Measurements from ENCODE around the gene ANP32A.

Gene ANP32A

DNA sequence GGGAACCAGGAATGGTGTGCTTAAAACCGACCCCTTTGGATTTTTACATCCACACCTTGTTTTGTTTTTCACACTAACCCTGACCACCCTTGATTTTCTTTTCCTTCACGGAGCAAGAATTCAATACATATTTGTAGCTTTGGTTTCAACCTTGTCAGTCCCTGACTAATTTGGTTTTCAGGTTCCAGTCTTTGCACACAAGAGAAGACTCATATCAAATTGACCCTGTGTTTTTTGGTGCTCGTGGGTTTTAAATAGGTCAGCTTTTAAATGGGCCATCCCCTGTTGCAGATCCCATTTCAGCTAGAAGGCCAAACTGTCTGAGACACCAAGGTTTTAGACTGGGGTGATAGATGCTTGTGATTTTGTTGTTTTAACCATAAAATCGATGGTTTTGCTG lies 26.4 kb downstream of the ANP32A start:
- TF ChIP-seq SIN3A (IDR thresholded peaks at IDR 0.05; ENCODE audit: borderline replicate concordance, insufficient read depth, low read length) = no peak
- TF ChIP-seq POLR2AphosphoS5 (IDR thresholded peaks at IDR 0.05; ENCODE audit: low read depth, low read length) = no peak
- TF ChIP-seq, protein P1, sequence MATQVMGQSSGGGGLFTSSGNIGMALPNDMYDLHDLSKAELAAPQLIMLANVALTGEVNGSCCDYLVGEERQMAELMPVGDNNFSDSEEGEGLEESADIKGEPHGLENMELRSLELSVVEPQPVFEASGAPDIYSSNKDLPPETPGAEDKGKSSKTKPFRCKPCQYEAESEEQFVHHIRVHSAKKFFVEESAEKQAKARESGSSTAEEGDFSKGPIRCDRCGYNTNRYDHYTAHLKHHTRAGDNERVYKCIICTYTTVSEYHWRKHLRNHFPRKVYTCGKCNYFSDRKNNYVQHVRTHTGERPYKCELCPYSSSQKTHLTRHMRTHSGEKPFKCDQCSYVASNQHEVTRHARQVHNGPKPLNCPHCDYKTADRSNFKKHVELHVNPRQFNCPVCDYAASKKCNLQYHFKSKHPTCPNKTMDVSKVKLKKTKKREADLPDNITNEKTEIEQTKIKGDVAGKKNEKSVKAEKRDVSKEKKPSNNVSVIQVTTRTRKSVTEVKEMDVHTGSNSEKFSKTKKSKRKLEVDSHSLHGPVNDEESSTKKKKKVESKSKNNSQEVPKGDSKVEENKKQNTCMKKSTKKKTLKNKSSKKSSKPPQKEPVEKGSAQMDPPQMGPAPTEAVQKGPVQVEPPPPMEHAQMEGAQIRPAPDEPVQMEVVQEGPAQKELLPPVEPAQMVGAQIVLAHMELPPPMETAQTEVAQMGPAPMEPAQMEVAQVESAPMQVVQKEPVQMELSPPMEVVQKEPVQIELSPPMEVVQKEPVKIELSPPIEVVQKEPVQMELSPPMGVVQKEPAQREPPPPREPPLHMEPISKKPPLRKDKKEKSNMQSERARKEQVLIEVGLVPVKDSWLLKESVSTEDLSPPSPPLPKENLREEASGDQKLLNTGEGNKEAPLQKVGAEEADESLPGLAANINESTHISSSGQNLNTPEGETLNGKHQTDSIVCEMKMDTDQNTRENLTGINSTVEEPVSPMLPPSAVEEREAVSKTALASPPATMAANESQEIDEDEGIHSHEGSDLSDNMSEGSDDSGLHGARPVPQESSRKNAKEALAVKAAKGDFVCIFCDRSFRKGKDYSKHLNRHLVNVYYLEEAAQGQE (IDR thresholded peaks at IDR 0.05; ENCODE audit: insufficient read depth in 1 of 2, low read depth in 2 of 2, low read length in 2 of 2) = no peak
- no peak for TF ChIP-seq TAF1 (IDR thresholded peaks at IDR 0.05; ENCODE audit: borderline replicate concordance, insufficient read depth, low read length)
- no peak for TF ChIP-seq FOXP2 (optimal IDR thresholded peaks at IDR 0.05; ENCODE audit: borderline replicate concordance, extremely low read depth, extremely low read length, insufficient read depth)

DNA sequence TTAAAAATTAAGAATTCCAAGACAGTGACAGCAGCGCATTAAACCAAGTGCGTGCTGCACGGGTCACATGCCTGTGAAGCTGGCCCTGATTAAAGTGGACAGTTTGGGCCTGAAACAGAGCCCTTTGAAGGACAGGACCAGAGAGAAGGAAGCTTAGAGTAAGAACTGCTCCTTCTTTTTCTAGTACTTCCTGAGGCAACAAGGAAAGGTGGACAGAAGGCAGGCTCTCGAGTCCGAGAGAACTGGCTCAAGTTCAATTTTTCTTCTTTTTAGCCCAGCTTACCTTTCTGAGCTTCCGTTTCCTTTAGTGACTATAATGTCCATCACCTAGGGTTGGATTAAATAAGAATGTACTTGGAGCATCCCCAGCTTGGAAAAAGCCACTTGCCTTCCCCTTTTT lies 26.9 kb downstream of the ANP32A start:
- TF ChIP-seq, protein P1 (IDR thresholded peaks at IDR 0.05; ENCODE audit: insufficient read depth in 1 of 2, low read depth in 2 of 2, low read length in 2 of 2) = no peak
- TF ChIP-seq POLR2AphosphoS5 (IDR thresholded peaks at IDR 0.05; ENCODE audit: low read depth, low read length) = no peak
- no peak for TF ChIP-seq TAF1 (IDR thresholded peaks at IDR 0.05; ENCODE audit: borderline replicate concordance, insufficient read depth, low read length)
- TF ChIP-seq SIN3A (IDR thresholded peaks at IDR 0.05; ENCODE audit: borderline replicate concordance, insufficient read depth, low read length) = no peak
- no peak for TF ChIP-seq FOXP2 (optimal IDR thresholded peaks at IDR 0.05; ENCODE audit: borderline replicate concordance, extremely low read depth, extremely low read length, insufficient read depth)

DNA sequence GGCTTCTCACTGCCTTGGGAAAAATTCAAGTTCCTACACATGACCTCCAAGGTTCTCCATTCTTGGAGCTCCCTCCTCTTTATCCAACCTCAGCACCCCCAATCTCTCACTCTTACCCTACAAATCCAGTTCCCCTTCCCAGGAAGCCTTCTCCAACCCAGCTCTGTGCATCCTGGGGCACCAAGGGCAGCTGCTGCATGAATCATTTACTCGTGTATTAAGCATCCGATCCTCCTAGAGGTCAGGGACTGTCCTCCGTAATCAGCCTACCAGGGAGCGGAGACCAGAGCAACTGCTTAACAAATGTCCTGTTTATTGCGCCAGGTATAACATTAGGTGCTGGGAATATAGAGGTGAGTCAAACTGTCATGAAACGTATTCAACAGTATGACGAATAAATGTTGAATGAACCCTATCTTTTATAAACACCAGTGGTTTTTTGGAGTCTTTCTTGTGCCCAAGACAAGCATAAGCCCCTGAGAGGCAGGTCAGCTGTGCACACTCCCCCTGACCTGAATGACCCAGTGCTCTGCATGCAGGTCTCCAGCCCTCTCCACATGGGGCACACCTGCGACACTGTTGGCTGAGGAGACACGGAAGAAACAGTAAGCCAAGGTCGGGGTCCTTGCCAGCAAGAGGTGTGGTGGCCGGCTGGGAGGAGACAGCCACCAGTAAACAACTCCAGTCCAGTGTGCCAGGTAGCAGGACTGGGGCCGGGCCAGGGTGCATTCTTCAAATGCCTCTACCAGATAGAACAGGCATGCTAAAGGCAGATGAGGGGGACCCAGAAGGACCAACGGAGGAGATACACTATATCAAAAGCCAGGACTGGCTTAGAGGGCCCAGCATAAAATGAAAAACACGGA lies 27.6 kb downstream of the ANP32A start:
- TF ChIP-seq, protein P1 (IDR thresholded peaks at IDR 0.05; ENCODE audit: insufficient read depth in 1 of 2, low read depth in 2 of 2, low read length in 2 of 2) = no peak
- TF ChIP-seq POLR2AphosphoS5 (IDR thresholded peaks at IDR 0.05; ENCODE audit: low read depth, low read length) = no peak
- no peak for TF ChIP-seq TAF1 (IDR thresholded peaks at IDR 0.05; ENCODE audit: borderline replicate concordance, insufficient read depth, low read length)
- no peak for TF ChIP-seq FOXP2 (optimal IDR thresholded peaks at IDR 0.05; ENCODE audit: borderline replicate concordance, extremely low read depth, extremely low read length, insufficient read depth)
- no peak for TF ChIP-seq SIN3A (IDR thresholded peaks at IDR 0.05; ENCODE audit: borderline replicate concordance, insufficient read depth, low read length)

DNA sequence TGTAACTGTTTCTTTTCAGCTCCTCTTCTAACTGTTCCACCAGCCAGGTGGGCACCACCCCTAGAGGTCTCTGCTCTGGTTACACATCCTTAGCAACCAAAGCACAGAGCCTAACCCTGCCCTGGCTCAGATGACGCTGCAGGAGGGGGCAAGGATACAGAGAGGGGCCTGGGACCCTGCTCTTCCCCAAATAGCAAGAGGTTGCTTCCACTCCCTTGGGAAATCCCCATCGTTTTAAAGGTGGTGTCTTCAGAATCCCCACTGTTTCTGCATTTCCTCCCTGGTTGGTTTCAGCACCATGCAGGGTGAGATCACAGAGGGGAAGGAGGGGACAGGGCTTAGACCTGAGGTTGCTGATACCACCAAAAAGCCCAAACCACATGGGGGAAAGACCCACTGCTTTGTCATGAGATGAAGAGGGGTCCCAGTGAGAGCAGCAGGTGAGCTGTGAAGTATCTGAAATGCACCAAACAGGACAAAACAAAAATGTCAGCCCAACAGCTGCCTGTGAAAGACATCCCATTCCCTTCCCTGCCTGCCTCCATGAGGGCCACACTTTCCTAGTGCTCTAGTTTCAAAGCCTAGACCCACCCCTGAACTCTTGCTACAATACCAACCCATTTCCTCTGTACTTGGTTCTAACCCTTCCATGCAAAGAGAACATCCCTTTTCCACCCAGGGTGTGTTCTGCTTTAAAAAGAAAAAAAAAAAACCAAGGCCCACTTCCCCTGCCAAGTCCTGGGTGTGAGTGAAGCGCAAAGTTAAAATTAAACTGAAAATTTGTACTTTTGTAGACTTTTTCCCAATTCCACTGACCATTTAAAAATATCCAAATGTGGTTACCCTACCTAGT lies 29.0 kb downstream of the ANP32A start:
- TF ChIP-seq TAF1 (IDR thresholded peaks at IDR 0.05; ENCODE audit: borderline replicate concordance, insufficient read depth, low read length) (no peak), FOXP2 (optimal IDR thresholded peaks at IDR 0.05; ENCODE audit: borderline replicate concordance, extremely low read depth, extremely low read length, insufficient read depth) (no peak), POLR2AphosphoS5 (IDR thresholded peaks at IDR 0.05; ENCODE audit: low read depth, low read length) (no peak), SIN3A (IDR thresholded peaks at IDR 0.05; ENCODE audit: borderline replicate concordance, insufficient read depth, low read length) (no peak)
- TF ChIP-seq, protein P1 (IDR thresholded peaks at IDR 0.05; ENCODE audit: insufficient read depth in 1 of 2, low read depth in 2 of 2, low read length in 2 of 2) = no peak
